ENCODE data around the gene TTC34. TPM values are rescaled to one million over a fixed set of nuclear protein-coding genes. Genes with fewer than 3 reads are reported as not detected.

Gene TTC34
- total and polyA plus RNA-seq, 2 experiments from 2014 or later, result 0.08 to 0.35 TPM

GRCh38 chr1:2826316-2826715 is 24.8 kb upstream of the TTC34 start:
- Mint-ChIP-seq H3K27me3 (ENCODE audit: insufficient read depth, low read depth, poor library complexity) (peaks cover 6% of the 10 kb centered on the region), H3K27ac (no peak overlapping the region), H3K36me3 (ENCODE audit: low read depth) (peaks cover 13% of the 10 kb centered on the region; the same call in 2 of the 3 replicates), H3K9me3 (peaks cover 91% of the 10 kb centered on the region), H3K4me1 (no peaks in the 10 kb centered on the region), H3K4me3 (no peak overlapping the region)
- Histone ChIP-seq H3F3A (replicated peaks; ENCODE audit: low read depth) (no peaks in the 10 kb centered on the region), H3K27ac (ENCODE audit: low read depth) (no peak overlapping the region), H3K9me2 (ENCODE audit: insufficient read depth) (no peaks in the 10 kb centered on the region), H3K79me2 (replicated peaks; ENCODE audit: insufficient read depth) (no peaks in the 10 kb centered on the region), H3K4me3 (no peak overlapping the region), H3K36me3 (ENCODE audit: insufficient read depth) (no peaks in the 10 kb centered on the region), H2AFZ (no peak overlapping the region), H3K4me1 (ENCODE audit: insufficient read depth) (no peaks in the 10 kb centered on the region), H4K20me1 (replicated peaks; ENCODE audit: insufficient read depth) (no peaks in the 10 kb centered on the region), H3K4me2 (no peak overlapping the region), H3K27me3 (ENCODE audit: insufficient read depth) (no peaks in the 10 kb centered on the region)
- TF ChIP-seq STAT1 (IDR thresholded peaks at IDR 0.05; ENCODE audit: unreplicated experiment) (no peak), POLR2AphosphoS5 (IDR thresholded peaks at IDR 0.05; ENCODE audit: low read depth) (no peak), CTCF (conservative IDR thresholded peaks at IDR 0.05; ENCODE audit: low read depth in 2 of 2) (no peak), ZNF462 (CRISPR knock-in tag; IDR thresholded peaks at IDR 0.05) (no peak), EZH2phosphoT487 (IDR thresholded peaks at IDR 0.05; ENCODE audit: unreplicated experiment) (no peak), CREB1 (CRISPR knock-in tag; IDR thresholded peaks at IDR 0.05; ENCODE audit: low read depth) (no peak), ZNF331 (CRISPR knock-in tag; IDR thresholded peaks at IDR 0.05; ENCODE audit: low read depth) (no peak)
- DNase-seq (ENCODE audit: low spot score) (no peak), ATAC-seq (no peak)
